T47D (cell line): ENCODE data around the gene PIP5KL1.

Source experiments
- DNase-seq, 2 experiments: peaks; one replicate each; pipeline versions ENCODE4 v3.0.0 to v3.0.0-alpha.2; 2011 to 2012; ENCODE audit warnings: low read depth in 1 of 2, low spot score in 1 of 2
- JUND ChIP-seq: IDR thresholded peaks from 2 replicates; pipeline ENCODE4 v1.6.1; 2012; ENCODE audit warnings: low read depth
- in situ Hi-C: cut with HindIII; loops from 2 replicates; pipeline ENCODE4 v1.10.0; 2016; ENCODE audit warnings: low sequenced_read_pairs, low pct_unique_long_range_greater_than_20kb

PIP5KL1 gene, protein sequence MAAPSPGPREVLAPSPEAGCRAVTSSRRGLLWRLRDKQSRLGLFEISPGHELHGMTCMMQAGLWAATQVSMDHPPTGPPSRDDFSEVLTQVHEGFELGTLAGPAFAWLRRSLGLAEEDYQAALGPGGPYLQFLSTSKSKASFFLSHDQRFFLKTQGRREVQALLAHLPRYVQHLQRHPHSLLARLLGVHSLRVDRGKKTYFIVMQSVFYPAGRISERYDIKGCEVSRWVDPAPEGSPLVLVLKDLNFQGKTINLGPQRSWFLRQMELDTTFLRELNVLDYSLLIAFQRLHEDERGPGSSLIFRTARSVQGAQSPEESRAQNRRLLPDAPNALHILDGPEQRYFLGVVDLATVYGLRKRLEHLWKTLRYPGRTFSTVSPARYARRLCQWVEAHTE

DNA sequence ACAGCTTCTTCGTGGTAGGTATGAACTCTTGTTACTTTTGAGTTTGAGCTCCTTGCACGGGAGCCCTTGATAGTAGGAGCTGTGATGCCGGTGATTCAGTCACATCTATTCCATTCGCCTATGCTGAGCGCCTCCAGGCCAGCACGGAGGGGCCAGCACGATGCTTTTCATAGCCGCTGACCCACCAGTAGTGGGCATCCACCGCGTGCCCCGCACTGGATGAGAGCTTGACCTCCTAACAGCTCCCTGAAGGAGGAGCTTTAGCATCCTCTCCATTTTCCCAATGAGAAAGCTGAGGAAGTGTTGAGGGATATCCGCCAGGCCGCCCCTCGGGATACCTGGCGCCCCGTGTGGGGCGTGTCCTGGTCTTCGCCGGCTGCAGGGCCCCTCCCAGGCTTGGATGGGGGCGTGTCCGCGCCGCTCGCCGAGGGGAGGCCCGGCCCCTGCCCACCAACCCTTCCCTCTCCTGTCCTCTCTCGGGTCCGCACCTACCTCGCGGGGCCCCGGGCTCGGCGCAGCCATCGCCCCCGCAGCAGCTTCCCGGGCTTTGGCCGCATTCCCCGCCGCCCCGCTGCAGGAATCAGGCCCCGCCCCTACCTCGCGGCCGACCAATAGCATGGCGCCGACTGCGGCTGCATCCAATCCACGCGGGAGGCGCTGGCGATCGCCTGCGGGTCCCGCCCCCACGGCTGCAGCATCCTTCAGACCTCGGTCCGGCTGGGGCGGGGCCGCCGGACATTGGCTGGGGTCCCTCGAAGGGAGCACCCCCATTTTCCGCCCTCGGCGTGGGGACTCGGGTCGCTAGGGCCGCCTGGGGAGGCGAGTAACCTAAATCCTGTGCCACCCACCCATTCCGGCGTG is at the start of gene PIP5KL1:
Gene PIP5KL1, minus strand, starts transcription at position 547 of the 861 bp plus-strand sequence. Its CDS starts 25 bp downstream, at position 522.
- in situ Hi-C loops, result no loop called here
- no peak for TF ChIP-seq JUND
- DNase-seq, result peak; percentile 92 to 99

DNA sequence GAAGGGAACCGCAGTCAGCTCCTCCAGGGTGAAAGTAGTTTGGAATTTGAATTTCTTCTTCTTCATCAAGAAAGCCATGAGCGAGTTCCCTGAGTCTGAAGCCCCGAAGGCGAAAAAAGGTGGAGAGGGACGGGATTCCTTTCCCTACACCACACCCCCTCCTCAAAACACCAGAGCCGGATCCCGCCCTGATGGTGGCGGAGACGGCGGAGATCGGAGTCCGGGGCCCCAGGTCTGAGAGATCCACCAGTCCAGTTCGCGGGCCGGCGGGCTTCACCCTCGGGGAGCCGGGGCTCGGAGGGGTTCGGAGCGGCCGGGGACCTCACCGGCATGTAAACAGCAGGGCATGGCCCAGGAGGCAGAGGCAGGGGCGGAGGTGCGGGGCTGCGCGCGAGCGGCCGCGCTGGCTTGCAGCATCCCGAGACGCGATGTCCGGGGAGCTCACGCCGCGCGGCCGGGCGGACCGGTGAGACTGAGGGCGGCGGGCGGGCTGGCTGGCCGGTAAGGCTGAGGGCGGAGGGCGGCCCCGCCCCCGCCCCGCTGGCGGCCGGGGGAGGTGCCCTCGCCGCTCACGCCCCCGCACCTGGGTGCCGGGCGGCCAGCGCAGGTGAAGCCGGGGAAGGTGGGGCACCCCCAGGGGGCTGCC is 49.6 kb upstream of the PIP5KL1 start:
- in situ Hi-C loops, result no loop called here
- TF ChIP-seq JUND, result no peak
- peak; percentile 71 to 82 for DNase-seq

DNA sequence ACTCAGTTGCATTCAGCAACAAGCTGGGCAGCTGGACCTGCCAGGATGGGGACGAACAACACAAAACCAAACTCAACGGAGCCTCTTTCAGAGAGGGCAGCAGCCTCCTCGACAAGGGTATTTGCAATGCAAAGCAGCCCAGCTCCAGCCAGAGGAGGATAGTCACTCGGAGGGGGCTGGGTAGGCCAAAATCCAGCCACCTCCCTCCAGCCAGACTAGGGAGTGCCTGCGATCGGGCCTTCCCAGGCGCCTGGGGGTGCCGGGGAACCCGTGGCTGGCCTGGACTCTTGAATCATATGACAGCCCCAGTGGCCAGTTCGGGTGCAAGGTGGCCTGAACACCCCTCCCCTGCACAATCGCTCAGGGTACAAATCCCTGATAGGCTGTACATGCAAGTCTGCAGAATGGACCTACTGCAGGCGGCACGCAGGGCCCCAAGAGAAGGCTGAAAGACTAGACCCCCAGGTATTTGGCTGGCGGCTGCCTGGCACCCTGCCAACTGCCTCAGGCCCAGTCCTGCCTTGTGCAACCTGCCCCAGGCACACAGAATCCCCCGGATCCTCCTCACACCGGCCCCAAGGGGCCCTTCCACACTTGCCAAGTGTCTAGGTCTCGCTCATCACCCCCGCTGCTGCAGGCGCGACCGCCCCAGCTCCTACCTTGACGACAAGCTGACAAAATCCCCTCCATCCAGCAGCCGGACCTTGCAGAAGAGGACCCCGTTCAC is 48.9 kb upstream of the PIP5KL1 start:
- peak in 1 of 2 experiments; percentile 67 for DNase-seq
- in situ Hi-C loops, result no loop called here
- TF ChIP-seq JUND, result no peak

DNA sequence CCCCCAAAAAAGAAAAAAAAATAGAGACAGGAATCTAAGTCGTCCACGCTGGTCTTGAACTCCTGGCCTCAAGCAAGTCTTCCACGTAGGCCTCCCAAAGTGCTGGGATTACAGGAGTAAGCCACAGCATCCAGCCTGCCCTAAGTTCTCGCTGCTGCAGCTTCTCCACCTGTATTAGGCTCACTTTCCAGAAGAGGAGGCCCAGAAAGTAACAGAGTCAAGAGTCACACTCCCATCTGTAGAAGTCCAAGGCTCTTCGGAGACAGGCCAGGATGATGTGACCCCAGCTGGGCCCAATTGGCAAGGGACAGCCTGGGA is 48.4 kb upstream of the PIP5KL1 start:
- TF ChIP-seq JUND, result no peak
- in situ Hi-C loops, result no loop called here
- no peak for DNase-seq

DNA sequence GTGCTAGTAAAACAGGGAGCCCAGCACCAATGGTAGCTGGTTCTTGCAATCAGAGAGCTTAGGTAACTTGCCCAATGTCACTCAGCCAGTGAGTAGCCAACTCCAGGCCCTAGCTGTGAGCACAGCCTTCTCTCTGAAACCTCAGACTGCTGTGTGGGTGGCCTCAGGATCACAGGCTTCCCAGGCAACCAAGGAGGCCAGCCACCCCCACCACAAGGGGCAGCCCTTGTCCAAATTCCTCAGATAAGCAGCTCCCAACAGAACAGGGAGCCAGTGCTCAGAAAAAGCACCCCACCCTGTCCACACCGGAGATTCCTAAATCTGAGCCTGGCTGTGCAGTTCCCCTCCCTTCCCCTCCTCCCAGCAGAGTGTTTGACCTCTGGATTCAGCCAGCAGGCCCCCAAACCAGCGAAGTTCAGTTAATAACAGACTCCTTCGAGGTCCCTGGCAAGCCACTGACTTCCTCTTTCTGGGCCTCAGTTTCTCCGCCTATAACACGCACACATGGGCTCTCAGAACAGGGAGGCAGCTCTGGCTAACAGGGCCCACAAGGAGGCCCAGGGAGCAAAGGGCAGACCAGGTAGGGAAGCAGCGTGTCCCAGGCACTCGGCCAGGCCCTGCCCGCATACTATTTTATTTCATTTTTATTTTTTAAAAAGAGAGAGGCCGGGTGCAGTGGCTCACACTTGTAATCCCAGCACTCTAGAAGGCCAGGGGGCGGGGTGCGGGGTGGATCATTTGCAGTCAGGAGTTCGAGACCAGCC is 47.5 kb upstream of the PIP5KL1 start:
- no peak for DNase-seq
- no peak for TF ChIP-seq JUND
- in situ Hi-C loops, result no loop called here

DNA sequence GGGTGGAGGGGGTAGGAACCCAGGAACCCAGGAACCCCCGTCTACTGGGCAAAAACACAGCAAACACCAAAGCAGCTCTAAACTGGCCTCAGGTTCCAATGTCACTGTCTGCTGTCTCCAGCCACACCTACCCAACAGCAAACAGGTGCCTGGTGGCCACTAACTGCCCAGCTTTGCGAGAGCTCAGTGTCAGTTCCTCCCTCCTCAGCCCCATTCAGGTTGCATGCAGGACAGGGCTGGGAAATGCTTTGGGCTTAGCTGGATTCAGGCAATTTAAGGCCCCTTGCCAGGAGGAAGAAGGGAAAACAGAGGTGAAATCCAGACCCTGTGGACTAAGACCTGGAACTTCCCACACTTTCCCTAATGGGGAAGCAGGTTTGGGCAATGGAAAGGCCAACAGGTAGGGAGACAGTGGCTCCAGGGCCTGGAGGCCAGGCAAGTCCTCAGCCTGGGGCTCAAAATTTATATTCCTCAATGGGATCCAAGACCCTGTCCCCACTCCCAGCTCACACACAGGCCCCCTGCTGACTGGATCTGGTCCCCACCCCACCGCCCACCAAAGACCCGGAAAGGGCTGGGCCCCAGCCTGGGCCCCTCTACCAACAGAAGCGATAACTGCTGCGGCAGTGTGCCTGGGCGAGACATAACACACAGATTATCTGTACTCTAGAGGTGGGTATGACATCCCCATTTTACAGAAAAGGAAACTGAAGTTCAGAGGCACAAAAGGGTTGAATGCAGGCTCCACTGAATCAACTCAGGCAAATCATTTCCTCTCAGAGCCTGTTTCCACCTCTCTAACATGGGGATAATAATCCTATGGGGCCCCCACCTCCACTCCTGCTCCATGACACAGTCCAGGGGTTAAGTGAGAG is 46.7 kb upstream of the PIP5KL1 start:
- in situ Hi-C loops, result no loop called here
- peak in 1 of 2 experiments; percentile 69 for DNase-seq
- no peak for TF ChIP-seq JUND

DNA sequence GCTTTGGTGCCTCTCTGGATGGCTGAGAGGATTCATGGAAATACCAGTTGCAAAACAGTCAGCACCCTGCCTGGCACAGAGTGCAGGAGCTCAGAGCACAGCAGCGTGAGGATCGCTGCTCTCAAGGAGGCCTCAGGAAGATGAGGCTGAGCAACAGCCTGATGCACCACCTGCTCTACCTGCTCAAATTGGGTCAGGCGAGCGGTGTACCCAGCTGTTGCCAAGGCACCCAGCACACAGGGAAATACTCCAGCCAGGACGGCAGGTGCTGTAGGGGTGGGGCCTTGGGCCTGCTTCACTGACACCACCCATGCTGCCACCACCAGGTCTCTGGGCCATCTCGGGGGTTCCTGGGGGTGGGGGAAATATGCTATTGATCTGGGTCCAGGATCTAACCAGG is 45.9 kb upstream of the PIP5KL1 start:
- TF ChIP-seq JUND, result no peak
- in situ Hi-C loops, result no loop called here
- DNase-seq, result peak in 1 of 2 experiments; percentile 75

DNA sequence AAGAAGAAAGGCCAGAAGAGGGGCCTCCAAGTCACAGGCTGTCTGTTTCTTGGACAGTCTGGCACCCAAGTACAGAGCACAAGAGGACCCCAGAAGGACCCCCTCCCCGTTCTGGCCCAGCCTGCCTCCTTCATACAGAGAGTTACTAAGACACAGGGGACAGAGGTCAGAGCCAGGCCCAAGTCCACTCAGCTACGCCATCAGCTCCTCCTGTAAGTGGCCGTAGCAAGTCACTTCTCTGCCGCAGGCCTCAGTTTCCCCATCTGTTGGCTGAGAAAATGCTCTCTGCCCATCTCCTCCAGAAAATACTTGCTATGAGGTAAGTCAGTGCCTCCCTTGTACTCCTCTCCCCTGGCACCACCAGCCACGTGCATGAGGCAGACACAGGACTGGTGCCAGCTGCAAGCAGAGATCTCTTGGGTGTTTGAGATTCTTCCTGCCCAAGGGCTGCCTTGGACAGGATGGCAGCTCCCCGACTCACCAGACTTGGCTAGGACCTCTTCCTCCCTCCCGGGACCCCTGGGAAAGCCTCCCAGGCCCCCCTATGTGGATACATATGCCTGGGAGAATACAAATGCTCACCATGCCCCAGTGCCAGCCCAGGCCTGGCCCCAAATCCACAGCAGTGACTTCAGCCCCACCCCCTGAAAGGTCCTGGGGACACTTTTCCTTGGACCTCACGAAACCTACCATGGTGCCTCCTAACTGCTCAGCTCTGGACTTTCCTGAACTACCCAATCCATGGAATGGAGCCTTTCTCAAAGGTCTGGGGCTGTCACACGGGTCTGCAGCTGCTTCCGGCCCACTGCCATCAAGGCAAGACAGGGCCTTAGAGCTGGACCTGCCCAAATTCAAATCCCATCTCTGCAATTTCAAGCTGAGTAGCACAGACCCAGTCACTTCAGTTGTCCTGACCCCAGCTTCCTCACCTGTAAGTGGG is 45.1 kb upstream of the PIP5KL1 start:
- DNase-seq, result no peak
- in situ Hi-C loops, result no loop called here
- no peak for TF ChIP-seq JUND

DNA sequence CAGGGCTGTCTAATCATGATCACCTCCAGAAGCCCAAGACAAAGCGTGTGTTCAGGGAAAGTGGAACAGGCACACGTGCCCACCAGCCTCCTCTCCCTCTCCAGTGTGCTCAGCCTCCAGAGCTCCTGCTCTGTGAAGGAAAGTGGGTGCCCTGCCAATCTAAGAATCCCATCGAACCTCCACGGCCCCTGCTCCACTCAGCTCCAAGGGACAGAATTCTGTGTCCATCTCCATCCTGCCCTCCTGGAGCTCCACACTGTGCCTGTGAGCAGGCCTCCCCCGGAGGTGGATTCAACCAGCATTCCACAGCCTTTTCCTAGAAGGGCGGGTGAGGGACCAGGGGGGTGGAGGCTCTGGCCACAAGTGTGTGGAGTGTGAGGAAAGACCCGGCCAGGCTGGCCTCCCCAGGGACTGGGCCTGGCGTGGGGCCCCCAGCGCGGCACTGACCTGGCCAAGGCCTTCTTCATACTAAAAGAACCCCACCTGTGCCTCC is 44.2 kb upstream of the PIP5KL1 start:
- no peak for DNase-seq
- in situ Hi-C loops, result no loop called here
- TF ChIP-seq JUND, result no peak

DNA sequence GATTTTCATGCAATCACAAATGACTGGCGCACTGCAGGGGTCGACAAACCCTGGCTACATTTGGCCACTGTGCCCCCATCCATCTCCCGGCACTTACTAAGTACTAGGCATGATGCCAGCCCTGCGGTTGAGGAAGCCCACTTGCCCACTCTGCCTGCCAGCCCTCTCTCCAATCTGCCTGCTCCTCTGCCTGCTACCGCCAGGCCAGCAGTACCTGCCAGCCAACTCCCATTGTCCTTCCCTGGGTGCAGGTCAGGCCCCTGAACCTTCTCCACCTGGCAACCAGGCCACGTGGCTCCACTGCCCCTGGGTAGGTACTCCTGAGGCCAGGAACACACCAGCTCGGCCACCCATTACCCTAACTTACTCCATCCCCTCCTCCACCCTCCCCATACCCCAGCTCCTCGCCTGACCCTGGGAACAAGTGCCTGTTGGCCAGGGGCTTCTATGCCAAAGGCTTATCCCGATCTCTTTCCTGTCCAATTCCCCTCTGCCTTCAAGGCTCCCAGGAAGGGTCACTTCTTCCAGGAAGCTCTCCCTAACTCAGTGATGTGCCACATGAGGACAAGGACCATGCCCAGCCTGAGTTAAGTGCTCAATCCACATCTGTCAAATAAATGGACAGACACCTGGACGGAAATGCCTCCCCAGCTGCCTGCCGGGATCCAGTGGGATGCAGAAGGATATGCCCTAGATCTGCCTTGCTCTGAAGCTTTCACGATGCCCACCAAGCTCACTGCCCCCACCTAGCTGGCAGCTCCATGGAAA is 43.6 kb upstream of the PIP5KL1 start:
- in situ Hi-C loops, result no loop called here
- no peak for TF ChIP-seq JUND
- no peak for DNase-seq
